Transverse colon (tissue), 3 donors: ENCODE data around the gene HAX1.
"Not testable (repeated sequence)": the region's sequence is repeated elsewhere in the genome, so short reads cannot be mapped to it uniquely, and the experiment has no call there.

Experiments
- CTCF ChIP-seq, 5 experiments: fragments of 200-600 bp in 3 of 5; fragments of 450-650 bp in 2 of 5; sonication (generic) in 3 of 5; IDR thresholded peaks; 1 replicate in 2 of 5; 2 replicates in 3 of 5; pipeline ENCODE4 v1.5.1; 2016 to 2017; ENCODE audit warnings: antibody characterized with exemption in 5 of 5, inconsistent platforms in 3 of 5, mild to moderate bottlenecking in 2 of 5, moderate library complexity in 1 of 5
- POLR2A ChIP-seq: fragments of 450-650 bp; IDR thresholded peaks from one replicate; pipeline ENCODE4 v1.6.1; 2016; ENCODE audit warnings: antibody characterized with exemption, mild to moderate bottlenecking, moderate library complexity

- TF ChIP-seq CTCF (IDR thresholded peaks at IDR 0.05); POLR2A: not testable (repeated sequence)
Observed at GRCh38 chr1:154287591-154287990, 15.2 kb downstream of the HAX1 start.
